ENCODE data around the gene ARHGAP9. TPM values are rescaled to one million over a fixed set of nuclear protein-coding genes. Genes with fewer than 3 reads are reported as not detected.

Gene ARHGAP9
- total RNA-seq, 1 donor from 2014 or later = 6.4 TPM

DNA sequence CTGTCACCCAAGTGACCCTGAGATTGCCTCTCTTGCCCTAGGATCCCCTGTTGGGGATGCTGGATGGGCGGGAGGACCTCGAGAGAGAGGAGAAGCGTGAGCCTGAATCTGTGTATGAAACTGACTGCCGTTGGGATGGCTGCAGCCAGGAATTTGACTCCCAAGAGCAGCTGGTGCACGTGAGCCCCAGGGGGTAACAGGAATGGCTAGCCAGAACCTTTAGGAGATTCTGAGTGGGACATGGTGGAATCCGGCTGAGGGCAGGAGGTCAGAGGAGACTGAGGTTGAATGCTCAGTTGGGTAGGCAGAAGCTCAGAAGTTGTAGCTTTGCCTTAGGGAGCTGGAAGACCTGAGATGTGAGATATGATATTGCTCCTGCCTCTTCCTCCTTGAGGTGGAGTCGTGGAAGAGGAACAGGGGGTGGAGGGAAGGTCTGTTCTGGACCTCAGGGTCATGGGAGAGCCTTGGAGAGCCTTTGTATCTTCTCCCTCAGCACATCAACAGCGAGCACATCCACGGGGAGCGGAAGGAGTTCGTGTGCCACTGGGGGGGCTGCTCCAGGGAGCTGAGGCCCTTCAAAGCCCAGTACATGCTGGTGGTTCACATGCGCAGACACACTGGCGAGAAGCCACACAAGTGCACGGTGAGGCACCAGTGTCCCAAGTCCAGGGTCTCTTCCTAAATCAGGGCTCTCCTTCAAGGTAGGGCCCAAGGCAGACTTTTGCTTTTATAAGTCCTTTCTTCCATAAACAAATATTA is 13.7 kb downstream of the ARHGAP9 start:
- intact Hi-C loops (cut with DNase I) = no loop called here
- no peak for DNase-seq (ENCODE audit: missing footprints)

DNA sequence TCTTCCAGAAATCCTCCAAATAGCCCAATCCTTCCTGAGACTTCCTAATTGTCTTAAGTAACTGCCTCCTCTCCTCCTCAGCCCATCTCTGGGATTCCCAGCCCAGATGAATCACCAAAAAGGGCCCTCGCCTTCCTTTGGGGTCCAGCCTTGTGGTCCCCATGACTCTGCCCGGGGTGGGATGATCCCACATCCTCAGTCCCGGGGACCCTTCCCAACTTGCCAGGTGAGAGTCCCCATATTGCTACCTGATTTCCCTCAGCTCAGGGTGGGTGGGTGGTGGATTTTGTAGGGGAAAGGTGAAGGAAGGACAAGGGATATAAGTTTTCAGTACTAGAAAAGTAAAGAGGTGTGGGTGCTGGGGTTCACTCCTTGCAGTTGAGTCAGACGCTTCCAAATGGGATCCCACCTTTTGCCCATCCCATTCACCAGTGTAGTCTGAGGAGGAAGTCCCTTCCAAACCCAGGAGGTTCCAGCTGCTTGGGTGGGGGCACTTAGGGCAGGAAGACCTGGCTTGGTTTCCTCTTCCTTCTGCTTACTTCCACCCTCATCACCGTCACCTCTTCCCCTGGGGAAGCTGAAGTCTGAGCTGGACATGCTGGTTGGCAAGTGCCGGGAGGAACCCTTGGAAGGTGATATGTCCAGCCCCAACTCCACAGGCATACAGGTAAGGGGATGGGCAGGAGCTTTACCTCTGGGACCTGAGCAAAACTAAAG is 14.5 kb downstream of the ARHGAP9 start:
- ATAC-seq = no peak
- intact Hi-C loops (cut with DNase I) = no loop called here
- DNase-seq (ENCODE audit: missing footprints) = no peak

More for the DNA sequence above, 13.7 kb downstream of the ARHGAP9 start:
- ATAC-seq = no peak

DNA sequence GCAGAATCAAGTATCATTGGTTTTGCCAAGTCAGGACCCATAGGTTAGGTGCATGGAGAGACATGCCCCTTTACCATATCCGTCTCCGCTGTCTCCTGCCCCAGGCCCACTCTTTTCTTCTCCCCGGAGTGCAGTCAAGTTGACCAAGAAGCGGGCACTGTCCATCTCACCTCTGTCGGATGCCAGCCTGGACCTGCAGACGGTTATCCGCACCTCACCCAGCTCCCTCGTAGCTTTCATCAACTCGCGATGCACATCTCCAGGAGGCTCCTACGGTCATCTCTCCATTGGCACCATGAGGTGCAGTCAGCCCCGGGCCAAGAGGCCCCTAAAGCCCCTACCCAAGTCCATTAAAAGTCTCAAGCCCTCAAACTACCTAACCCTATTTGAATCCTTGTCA is 15.1 kb downstream of the ARHGAP9 start:
- ATAC-seq (no peak), DNase-seq (ENCODE audit: missing footprints) (no peak)
- intact Hi-C loops (cut with DNase I) = no loop called here

DNA sequence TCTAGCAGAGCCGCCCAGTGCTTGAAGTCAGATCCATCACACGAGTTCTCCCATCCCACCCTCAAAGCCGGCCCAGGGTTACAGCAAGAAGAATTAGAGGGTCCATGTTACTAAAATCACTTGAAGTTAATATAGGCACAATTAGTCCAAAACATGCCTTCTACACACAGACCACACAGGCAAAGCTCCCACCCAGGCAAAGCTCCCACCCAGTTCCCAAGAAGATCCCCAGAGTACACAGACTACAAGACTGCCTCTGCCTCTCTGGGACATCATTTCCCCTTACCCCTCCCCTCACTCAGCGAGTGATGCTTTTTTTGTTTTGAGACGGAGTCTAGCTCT is 16.8 kb downstream of the ARHGAP9 start:
- intact Hi-C loops (cut with DNase I) = loop anchor here (1.0 kb wide), 1 partner anchor 57 kb away; the partner anchor contains the start of gene DDIT3
- ATAC-seq (no peak), DNase-seq (ENCODE audit: missing footprints) (no peak)

DNA sequence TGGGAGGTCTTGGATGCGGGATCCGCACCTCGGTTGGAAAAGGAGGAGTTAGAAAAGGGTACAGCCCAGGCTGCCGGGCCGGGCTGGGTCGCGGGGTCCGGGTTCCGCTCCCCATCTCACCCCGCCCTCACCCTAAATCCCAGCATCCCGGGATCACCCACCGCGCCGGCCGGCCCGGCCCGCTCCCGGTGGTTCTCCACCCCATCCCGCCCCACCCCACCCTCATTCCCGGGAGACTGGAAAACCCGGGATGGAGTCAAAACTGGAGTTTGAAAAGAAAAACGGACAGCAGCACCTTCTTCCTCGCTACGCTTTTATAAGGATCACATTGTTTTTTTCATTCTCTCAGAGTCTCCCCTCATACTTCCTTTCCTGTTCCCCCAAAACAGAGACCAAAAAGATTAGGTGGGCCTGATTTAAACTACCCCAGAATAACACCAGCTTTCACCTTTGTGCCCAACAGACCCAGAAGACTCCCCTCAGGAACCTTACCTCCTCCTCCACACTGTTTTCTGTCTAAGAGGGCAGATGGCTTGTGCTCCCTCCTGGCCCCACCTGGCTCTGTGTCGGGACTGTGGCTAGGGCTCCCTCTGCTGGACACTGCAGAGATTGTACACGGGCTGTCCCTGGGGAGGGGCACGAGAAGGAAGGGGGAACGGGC is 17.3 kb downstream of the ARHGAP9 start:
- ATAC-seq (peak; percentile 76), DNase-seq (ENCODE audit: missing footprints) (peak; percentile 90)
- intact Hi-C loops (cut with DNase I) = loop anchor here (1.0 kb wide), 1 partner anchor 58 kb away; the partner anchor contains the start of gene DDIT3

DNA sequence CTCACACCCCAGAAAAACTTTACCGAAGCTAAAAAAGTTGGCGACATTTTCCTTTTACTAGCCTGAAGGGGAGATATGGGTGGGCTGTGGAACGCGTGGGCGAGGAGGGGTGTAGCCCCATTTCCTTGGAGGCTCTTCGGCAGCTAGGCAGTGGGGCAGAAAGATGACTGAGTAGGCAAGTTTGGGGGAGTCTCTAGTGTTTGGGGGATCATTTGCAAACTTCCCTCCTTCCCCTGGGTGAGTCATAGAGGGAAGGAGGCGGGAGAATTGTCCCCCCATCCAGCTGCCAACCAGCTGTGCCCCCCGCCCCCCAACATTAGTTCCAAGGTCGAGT is 17.8 kb downstream of the ARHGAP9 start:
- no peak for DNase-seq (ENCODE audit: missing footprints)
- ATAC-seq = no peak
- intact Hi-C loops (cut with DNase I) = loop anchor here (1.0 kb wide), 1 partner anchor 58 kb away; the partner anchor contains the start of gene DDIT3

DNA sequence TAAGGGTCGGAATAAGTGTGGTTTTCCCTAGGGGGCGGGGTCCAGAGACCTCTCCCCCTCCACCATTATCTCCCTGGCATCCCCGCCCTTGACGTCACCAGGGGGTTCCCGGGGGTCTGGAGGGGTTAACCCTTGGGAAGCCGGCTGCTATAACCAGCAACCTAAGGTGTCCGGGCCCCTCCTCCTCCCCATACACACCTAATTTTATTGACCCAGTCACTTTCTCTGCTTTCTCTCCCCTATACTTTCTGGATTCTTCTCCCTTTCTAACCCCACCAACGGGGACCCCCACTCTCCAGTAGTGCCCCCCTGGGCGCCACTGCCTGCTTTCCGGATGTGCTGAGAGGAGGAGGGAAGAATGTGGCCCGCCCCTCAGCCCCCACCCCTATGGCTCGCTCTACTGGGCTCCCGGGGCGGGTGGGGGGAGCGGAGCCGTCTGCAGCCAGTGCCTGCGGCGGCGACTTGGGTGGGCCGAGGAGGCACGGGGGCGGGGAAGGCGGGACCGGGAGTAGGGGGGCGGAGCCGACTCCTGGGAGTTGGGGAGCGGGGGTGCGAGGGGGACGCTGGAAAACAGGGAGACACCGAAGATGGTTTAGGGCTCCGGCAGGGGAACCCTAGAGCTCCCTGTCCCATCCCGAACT is 18.3 kb downstream of the ARHGAP9 start:
- ATAC-seq = peak; percentile 40
- peak; percentile 81 for DNase-seq (ENCODE audit: missing footprints)
- intact Hi-C loops (cut with DNase I) = no loop called here

DNA sequence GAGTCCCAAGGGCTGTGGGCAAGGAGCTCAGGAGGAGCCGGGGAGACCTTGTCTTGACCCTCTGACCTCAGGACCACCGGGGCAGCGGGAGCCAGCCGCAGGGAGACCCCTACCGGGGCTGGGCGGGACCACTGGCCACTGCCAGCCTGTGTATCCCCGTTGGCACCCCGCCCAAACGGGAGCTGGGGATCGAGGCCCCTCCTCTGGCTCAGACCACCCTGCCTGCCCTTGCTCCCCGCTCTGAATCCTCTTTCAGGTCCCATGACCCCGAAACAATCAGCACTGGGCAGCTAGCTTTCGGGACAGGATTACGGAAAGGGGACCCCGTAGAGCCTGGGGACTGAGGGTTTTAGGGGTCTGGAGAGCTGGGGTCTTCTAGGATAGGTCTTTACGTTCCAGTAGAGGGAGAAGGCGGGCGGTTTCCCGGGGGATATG is 18.8 kb downstream of the ARHGAP9 start:
- intact Hi-C loops (cut with DNase I) = no loop called here
- DNase-seq (ENCODE audit: missing footprints) (no peak), ATAC-seq (no peak)

DNA sequence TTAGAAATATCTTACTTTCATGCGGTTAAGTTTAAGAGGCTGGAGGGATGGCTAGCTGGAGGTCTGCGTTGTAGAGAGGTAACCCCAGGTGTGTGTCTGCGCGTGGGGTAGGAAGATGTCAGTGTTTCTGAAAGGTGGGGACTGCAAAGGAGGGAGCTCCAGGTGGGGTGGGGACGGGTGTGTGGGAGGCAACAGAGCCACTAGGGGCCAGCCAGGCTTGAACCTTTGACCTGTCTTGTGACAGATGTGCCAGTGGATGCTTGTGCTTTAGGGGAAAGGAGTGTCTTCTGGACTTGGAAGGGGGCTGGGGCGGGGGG is 19.2 kb downstream of the ARHGAP9 start:
- intact Hi-C loops (cut with DNase I) = no loop called here
- DNase-seq (ENCODE audit: missing footprints) = no peak
- ATAC-seq = no peak

DNA sequence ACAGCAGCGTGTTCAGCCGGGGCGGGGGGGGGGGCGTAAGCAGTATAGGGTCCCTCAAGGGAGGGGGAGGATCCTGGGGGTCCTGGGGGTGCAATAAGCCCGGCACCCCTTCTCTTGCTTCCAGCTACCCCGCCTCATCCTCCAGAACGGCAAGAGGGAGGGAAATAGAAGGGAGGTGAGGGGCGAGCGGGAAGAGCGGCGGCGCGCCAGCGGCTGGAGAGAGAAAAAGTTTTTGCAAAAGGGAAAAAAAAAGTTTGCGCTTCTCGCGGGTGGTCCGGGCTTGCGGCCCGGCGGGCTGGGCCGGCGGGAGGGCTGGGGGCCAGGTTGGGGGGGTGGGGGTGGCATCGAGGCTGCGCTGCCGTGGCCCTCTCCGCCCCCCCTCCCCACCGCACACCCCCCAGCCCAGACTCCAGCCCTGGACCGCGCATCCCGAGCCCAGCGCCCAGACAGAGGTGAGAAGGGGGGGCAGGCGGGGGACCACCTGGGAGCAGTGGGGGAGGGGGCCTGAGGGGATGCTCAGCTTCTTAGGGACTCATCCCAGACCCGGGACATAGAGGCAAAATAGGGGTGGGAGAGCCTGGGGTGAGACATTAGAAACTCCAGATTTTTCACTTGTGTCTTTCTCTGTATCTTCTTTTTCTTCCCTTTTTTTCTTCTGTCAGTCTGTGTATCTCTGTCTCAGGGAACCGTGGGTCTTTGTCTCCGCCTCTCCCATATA is 19.8 kb downstream of the ARHGAP9 start, which contains the start of gene GLI1:
Gene GLI1, plus strand, starts transcription at position 36 of the 718 bp plus-strand sequence. CDS start 3,907 bp downstream, outside the sequence.
- intact Hi-C loops (cut with DNase I) = loop anchor here (10.0 kb wide), 1 partner anchor 165 kb away; no protein-coding TSS in a partner anchor
- ATAC-seq (peak; percentile 44), DNase-seq (ENCODE audit: missing footprints) (no peak)

DNA sequence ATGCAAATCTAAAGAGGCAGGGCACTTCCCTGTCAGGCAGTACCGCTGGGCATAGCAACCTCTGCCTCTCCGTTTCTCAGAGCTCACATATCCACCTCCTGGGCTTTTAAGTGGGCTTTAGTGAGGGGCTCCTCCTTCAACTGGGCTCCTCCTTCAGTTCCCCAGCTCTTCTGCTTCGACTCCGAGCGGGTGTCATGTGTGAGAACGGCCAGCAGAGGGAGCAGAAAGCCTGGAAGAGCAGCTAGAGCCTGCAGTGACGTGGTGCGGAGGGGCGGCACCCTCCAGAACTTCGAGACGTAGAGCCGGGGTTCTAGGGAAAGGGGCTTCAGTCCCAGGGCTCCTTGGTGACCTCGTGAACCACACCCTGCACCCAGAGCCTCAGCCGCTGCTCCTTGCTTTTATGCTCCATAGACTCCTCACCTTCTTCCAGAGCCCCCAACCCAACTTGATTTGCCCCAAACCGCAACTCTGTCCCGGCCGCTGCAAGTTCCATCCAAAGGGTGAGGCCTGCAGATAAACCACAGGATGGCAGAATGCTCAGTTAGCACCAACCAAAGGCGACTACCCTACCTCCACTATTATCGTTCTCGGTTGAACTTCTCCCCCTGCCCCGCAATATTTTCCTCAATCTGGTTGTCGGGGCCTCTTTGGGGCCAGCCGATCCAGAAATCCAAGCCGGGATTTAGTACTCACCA is 20.5 kb downstream of the ARHGAP9 start:
- intact Hi-C loops (cut with DNase I) = loop anchor here (10.0 kb wide), 1 partner anchor 166 kb away; no protein-coding TSS in a partner anchor
- DNase-seq (ENCODE audit: missing footprints) (peak; percentile 95), ATAC-seq (peak; percentile 85)

DNA sequence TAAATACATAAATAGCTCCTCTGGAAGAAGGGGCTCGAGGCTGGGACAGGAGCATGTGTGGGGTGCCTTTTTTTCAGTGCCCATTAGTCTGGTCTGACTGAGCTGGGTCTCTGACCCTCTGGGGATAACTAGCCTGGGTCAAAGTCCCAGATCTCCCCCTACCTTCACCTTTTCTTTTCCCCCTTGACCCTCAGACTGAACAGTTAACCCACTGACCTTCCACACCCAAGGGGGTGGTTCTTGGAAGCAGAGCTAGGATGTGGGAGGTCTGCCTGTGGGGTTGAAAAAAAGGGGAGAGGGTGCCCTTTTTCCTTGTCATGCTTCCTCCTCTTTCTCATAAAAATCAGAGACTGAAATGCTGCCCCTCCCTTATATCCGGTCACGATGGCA is 21.0 kb downstream of the ARHGAP9 start:
- ATAC-seq (no peak), DNase-seq (ENCODE audit: missing footprints) (no peak)
- intact Hi-C loops (cut with DNase I) = loop anchor here (10.0 kb wide), 1 partner anchor 166 kb away; no protein-coding TSS in a partner anchor

DNA sequence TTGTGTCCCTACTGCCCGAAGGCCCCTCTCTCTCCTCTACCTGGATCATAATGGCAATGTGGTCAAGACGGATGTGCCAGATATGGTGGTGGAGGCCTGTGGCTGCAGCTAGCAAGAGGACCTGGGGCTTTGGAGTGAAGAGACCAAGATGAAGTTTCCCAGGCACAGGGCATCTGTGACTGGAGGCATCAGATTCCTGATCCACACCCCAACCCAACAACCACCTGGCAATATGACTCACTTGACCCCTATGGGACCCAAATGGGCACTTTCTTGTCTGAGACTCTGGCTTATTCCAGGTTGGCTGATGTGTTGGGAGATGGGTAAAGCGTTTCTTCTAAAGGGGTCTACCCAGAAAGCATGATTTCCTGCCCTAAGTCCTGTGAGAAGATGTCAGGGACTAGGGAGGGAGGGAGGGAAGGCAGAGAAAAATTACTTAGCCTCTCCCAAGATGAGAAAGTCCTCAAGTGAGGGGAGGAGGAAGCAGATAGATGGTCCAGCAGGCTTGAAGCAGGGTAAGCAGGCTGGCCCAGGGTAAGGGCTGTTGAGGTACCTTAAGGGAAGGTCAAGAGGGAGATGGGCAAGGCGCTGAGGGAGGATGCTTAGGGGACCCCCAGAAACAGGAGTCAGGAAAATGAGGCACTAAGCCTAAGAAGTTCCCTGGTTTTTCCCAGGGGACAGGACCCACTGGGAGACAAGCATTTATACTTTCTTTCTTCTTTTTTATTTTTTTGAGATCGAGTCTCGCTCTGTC is 22.8 kb downstream of the ARHGAP9 start:
- no peak for DNase-seq (ENCODE audit: missing footprints)
- intact Hi-C loops (cut with DNase I) = loop anchor here (10.0 kb wide), 1 partner anchor 168 kb away; no protein-coding TSS in a partner anchor
- ATAC-seq = no peak

DNA sequence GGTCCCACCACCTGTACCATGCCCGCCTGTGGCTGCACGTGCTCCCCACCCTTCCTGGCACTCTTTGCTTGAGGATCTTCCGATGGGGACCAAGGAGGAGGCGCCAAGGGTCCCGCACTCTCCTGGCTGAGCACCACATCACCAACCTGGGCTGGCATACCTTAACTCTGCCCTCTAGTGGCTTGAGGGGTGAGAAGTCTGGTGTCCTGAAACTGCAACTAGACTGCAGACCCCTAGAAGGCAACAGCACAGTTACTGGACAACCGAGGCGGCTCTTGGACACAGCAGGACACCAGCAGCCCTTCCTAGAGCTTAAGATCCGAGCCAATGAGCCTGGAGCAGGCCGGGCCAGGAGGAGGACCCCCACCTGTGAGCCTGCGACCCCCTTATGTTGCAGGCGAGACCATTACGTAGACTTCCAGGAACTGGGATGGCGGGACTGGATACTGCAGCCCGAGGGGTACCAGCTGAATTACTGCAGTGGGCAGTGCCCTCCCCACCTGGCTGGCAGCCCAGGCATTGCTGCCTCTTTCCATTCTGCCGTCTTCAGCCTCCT is 23.4 kb downstream of the ARHGAP9 start:
- intact Hi-C loops (cut with DNase I) = loop anchor here (10.0 kb wide), 1 partner anchor 169 kb away; no protein-coding TSS in a partner anchor
- ATAC-seq = no peak
- DNase-seq (ENCODE audit: missing footprints) = no peak

DNA sequence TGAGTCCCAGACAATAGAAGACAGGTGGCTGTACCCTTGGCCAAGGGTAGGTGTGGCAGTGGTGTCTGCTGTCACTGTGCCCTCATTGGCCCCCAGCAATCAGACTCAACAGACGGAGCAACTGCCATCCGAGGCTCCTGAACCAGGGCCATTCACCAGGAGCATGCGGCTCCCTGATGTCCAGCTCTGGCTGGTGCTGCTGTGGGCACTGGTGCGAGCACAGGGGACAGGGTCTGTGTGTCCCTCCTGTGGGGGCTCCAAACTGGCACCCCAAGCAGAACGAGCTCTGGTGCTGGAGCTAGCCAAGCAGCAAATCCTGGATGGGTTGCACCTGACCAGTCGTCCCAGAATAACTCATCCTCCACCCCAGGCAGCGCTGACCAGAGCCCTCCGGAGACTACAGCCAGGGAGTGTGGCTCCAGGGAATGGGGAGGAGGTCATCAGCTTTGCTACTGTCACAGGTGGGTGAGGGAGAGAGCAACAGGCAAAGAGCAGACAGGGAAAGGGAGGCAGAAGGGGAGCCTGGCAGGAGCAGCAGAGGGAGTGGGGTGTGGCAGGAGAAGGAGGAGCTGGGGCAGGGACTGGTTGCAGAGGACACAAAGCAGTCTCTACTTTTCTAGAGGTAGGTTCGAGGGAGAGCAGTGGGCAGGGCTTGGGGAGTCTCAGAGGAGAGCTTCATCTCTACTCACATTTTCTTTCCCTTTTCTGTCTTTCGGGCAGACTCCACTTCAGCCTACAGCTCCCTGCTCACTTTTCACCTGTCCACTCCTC is 24.1 kb downstream of the ARHGAP9 start:
- no peak for DNase-seq (ENCODE audit: missing footprints)
- intact Hi-C loops (cut with DNase I) = loop anchor here (10.0 kb wide), 1 partner anchor 169 kb away; no protein-coding TSS in a partner anchor
- ATAC-seq = no peak
